Measurements from ENCODE around the gene LRRC4B.

DNA sequence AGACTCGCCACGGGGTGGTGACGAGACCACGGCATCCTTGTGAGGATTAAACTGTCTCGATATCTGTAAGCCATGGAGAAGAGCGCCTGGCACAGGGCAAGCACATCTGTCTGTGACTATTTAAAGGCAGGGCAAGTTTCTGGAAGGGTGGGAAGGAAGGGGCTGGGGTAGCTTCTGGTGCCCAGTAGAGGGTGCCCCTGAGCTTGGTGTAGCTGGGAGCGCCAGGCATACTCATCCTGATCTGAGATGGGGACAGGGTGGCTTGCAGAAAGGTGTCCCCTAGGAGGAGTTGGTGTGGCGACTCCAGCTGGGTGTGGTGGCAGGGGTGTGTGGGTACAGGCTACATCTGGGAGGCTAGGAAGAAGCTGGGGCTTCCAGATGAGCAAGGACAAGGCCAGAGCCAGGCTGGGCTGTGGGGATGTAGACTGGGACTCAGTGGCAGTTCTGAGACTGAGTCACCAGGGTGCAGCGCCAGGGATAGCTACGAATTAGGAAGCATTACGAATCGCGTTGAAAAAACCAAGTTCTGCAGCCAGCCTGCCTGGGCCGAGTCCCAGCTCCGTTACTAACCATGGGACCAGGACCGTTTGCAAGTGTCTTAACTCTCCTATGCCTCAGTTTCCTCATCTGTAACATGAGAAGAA lies 31.5 kb downstream of the LRRC4B start:
- TF ChIP-seq, protein P1, sequence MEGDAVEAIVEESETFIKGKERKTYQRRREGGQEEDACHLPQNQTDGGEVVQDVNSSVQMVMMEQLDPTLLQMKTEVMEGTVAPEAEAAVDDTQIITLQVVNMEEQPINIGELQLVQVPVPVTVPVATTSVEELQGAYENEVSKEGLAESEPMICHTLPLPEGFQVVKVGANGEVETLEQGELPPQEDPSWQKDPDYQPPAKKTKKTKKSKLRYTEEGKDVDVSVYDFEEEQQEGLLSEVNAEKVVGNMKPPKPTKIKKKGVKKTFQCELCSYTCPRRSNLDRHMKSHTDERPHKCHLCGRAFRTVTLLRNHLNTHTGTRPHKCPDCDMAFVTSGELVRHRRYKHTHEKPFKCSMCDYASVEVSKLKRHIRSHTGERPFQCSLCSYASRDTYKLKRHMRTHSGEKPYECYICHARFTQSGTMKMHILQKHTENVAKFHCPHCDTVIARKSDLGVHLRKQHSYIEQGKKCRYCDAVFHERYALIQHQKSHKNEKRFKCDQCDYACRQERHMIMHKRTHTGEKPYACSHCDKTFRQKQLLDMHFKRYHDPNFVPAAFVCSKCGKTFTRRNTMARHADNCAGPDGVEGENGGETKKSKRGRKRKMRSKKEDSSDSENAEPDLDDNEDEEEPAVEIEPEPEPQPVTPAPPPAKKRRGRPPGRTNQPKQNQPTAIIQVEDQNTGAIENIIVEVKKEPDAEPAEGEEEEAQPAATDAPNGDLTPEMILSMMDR (IDR thresholded peaks at IDR 0.05; ENCODE audit: insufficient read depth, low read depth, low read length): no peak
- no peak for TF ChIP-seq EZH2 (IDR thresholded peaks at IDR 0.05; ENCODE audit: insufficient read depth, low read length)

All from astrocyte (in vitro differentiated cells and primary cell).